Muscle of arm (tissue), 12 donors: ENCODE measurements around the gene GSTT4. TPM values are rescaled to one million over a fixed set of nuclear protein-coding genes. Genes with fewer than 3 reads are reported as not detected.
"Not testable (repeated sequence)": the region's sequence is repeated elsewhere in the genome, so short reads cannot be mapped to it uniquely, and the experiment has no call there.

Experiments
- DNase-seq: peaks from one replicate; pipeline ENCODE4 v3.0.0-alpha.2; 2013
- polyA plus RNA-seq, 12 donors: library from polyadenylated mRNA; unstranded; fragments of 120-200 nt; gene quantifications; one replicate each; pipeline ENCODE4 v1.2.1, GENCODE V29; 2013; ENCODE audit not compliant: insufficient read length in 12 of 12

GSTT4 gene
- polyA plus RNA-seq, 12 donors: not detected

GRCh38 chr22:23953485-23953884 is 51.8 kb downstream of the GSTT4 start:
- not testable (repeated sequence) for DNase-seq

GRCh38 chr22:23952794-23953405 is 52.4 kb downstream of the GSTT4 start:
- not testable (repeated sequence) for DNase-seq

- DNase-seq: not testable (repeated sequence)
Measured at GRCh38 chr22:23951383-23951782, 53.9 kb downstream of the GSTT4 start.

GRCh38 chr22:23949764-23950163 is 55.5 kb downstream of the GSTT4 start:
- not testable (repeated sequence) for DNase-seq

Other genes with a start within 250 kb of the GSTT4 start
- 1 to 10 TPM in 1 of 12 donors, under 1 TPM in 9, not detected in 2; 0.08 to 1.0 (median 0.23) TPM for gene C22orf15, start 242.5 kb downstream of the GSTT4 start, polyA plus RNA-seq
- 1,000 to 10,000 TPM in 1 of 12 donors, 100 to 1,000 TPM in 1, 10 to 100 TPM in 10; 33.8 to 1,945 (median 51.8) TPM for gene CHCHD10, start 237.5 kb downstream of the GSTT4 start, polyA plus RNA-seq
- gene MMP11, start 232.6 kb downstream of the GSTT4 start, polyA plus RNA-seq: 10 to 100 TPM in 3 of 12 donors, 1 to 10 TPM in 8, not detected in 1; 5.7 to 17.2 (median 8.3) TPM
- 100 to 1,000 TPM in 1 of 12 donors, 10 to 100 TPM in 10, not detected in 1; 54.2 to 121 (median 78.8) TPM for gene SMARCB1, start 218.5 kb downstream of the GSTT4 start, polyA plus RNA-seq
- 1 to 10 TPM in 5 of 12 donors, under 1 TPM in 5, not detected in 2; 0.70 to 2.8 (median 1.1) TPM for gene DERL3, start 166.4 kb downstream of the GSTT4 start, polyA plus RNA-seq
- gene SLC2A11, start 147.6 kb downstream of the GSTT4 start, polyA plus RNA-seq: 10 to 100 TPM in 4 of 12 donors, 1 to 10 TPM in 7, not detected in 1; 3.1 to 13.2 (median 6.7) TPM
- 100 to 1,000 TPM in 9 of 12 donors, 10 to 100 TPM in 2, not detected in 1; 78.2 to 238 (median 118) TPM for gene MIF, start 111.1 kb downstream of the GSTT4 start, polyA plus RNA-seq
- 10 to 100 TPM in 4 of 12 donors, 1 to 10 TPM in 6, not detected in 2; 2.1 to 39.1 (median 7.1) TPM for gene GSTT2B, start 44.3 kb downstream of the GSTT4 start, polyA plus RNA-seq
- gene DDTL, start 38.6 kb downstream of the GSTT4 start, polyA plus RNA-seq: 1 to 10 TPM in 10 of 12 donors, not detected in 2; 2.2 to 5.6 (median 3.9) TPM
- gene DDT, start 31.0 kb downstream of the GSTT4 start, polyA plus RNA-seq: 10 to 100 TPM in 11 of 12 donors, not detected in 1; 29.4 to 61.0 (median 42.2) TPM
- 1 to 10 TPM in 3 of 12 donors, under 1 TPM in 4, not detected in 5; 0.40 to 2.6 (median 0.82) TPM for gene GSTT2, start 25.3 kb downstream of the GSTT4 start, polyA plus RNA-seq
- 10 to 100 TPM in 11 of 12 donors, not detected in 1; 20.2 to 59.6 (median 26.1) TPM for gene CABIN1, start 5.9 kb upstream of the GSTT4 start, polyA plus RNA-seq
- 1 to 10 TPM in 2 of 12 donors, under 1 TPM in 9, not detected in 1; 0.32 to 3.0 (median 0.62) TPM for gene SUSD2, start 176.0 kb upstream of the GSTT4 start, polyA plus RNA-seq
- gene GGT5, start 239.6 kb upstream of the GSTT4 start, polyA plus RNA-seq: 10 to 100 TPM in 7 of 12 donors, 1 to 10 TPM in 4, not detected in 1; 7.8 to 24.2 (median 12.0) TPM